Mucosa of descending colon (tissue), 3 donors: ENCODE results near the gene FBLN2. TPM values are rescaled to one million over a fixed set of nuclear protein-coding genes. Genes with fewer than 3 reads are reported as not detected.
"Not testable (repeated sequence)": the region's sequence is repeated elsewhere in the genome, so short reads cannot be mapped to it uniquely, and the experiment has no call there.

Experiments
- ATAC-seq: fragments of 200-7000 bp; cut with Tn5 transposase; one replicate; pipeline ENCODE4 v1.9.1; 2020; ENCODE audit warnings: mild to moderate bottlenecking, moderate library complexity
- DNase-seq, 3 donors: peaks; one replicate each; pipeline ENCODE4 v3.0.0-alpha.2; 2020
- H3K36me3 ChIP-seq: fragments of 200-600 bp; one replicate; pipeline ENCODE4 v1.8.0; 2021; ENCODE audit warnings: low read depth, mild to moderate bottlenecking
- H3K4me1 ChIP-seq: fragments of 200-600 bp; one replicate; pipeline ENCODE4 v1.8.0; 2021; ENCODE audit warnings: low read depth, mild to moderate bottlenecking
- H3K4me3 ChIP-seq: fragments of 200-600 bp; one replicate; pipeline ENCODE4 v1.8.0; 2021; ENCODE audit warnings: mild to moderate bottlenecking
- H3K9me3 ChIP-seq: fragments of 200-600 bp; one replicate; pipeline ENCODE4 v1.8.0; 2021; ENCODE audit warnings: mild to moderate bottlenecking
- CTCF ChIP-seq: fragments of 200-600 bp; IDR thresholded peaks from one replicate; pipeline ENCODE4 v1.8.0; 2022; ENCODE audit warnings: antibody characterized with exemption, mild to moderate bottlenecking
- intact Hi-C, 2 donors: fragments of 100-400 bp; cut with DNase I in 1 of 2; cut with micrococcal nuclease in 1 of 2; formaldehyde crosslinking; loops; one replicate each; pipeline versions ENCODE4 v1.11.0 to v1.11.1; 2022; cut with DNase I, micrococcal nuclease
- long read RNA-seq, 2 donors: library from polyadenylated mRNA; unstranded; transcript quantifications; one replicate each; pipeline ENCODE4 v2.0.0, GENCODE V29; 2019 to 2021
- total RNA-seq, 3 donors: library from RNA; stranded (reverse); fragmentation: NEBNext Ultra II Directional in 2 of 3; extraction: Animal tissue kit (Norgen Biotek cat#: 25700) in 2 of 3; gene quantifications; one replicate each; pipeline versions ENCODE4 v1.2.1 to v1.2.4, GENCODE V29; 2021 to 2023
- donor health status: DM: no; HTN: no; CAD: no; lungs with moderate emphysema.
- donor health status: DM: no; HTN: no; CAD: no.
- donor health status: DM: no; HTN: yes; CAD: no.

Gene FBLN2
- total RNA-seq = 10 to 100 TPM; 10.2 to 48.9 (median 30.5) TPM
- long read RNA-seq, donor 1, full-length matches to known transcripts = 85 of 152 reads
- long read RNA-seq, donor 1, partial matches to known transcripts = 52 of 152 reads
- long read RNA-seq, donor 1, other reads (novel, unspliced or antisense) = 15 of 152 reads
- long read RNA-seq, donor 2, full-length matches to known transcripts = 5 of 8 reads
- long read RNA-seq, donor 2, partial matches to known transcripts = 3 of 8 reads
- long read RNA-seq, donor 2, other reads (novel, unspliced or antisense) = 0 of 8 reads

- Histone ChIP-seq H3K36me3 (no peaks in the 10 kb centered on the region), H3K9me3 (no peaks in the 10 kb centered on the region), H3K4me1 (no peaks in the 10 kb centered on the region), H3K4me3 (no peak within 1 kb of the TSS)
- ATAC-seq (peak; percentile 64), DNase-seq (peak in 2 of 3 donors; percentile 19 to 46)
- no peak for TF ChIP-seq CTCF
- intact Hi-C loops = no loop called here
These were observed at the start of gene FBLN2 for GRCh38 chr3:13548696-13549622. Gene FBLN2, plus strand, starts transcription at chr3:13549125. Its CDS starts 21,231 bp downstream, at chr3:13570356.

- not testable (repeated sequence) for H3K4me1 ChIP-seq, H3K4me3 ChIP-seq, ATAC-seq, H3K36me3 ChIP-seq, H3K9me3 ChIP-seq
- DNase-seq = peak in 1 of 3 donors; percentile 14
- intact Hi-C loops = loop anchor here (5.0 kb wide), 2 partner anchors 148 to 158 kb away; no protein-coding TSS in a partner anchor
These were observed 49.7 kb upstream of the FBLN2 start for GRCh38 chr3:13499246-13499645.

GRCh38 chr3:13500133-13500885, 48.6 kb upstream of the FBLN2 start:
- H3K9me3 ChIP-seq = no peaks in the 10 kb centered on the region
- intact Hi-C loops = no loop called here
- no peak for TF ChIP-seq CTCF
- H3K36me3 ChIP-seq = no peaks in the 10 kb centered on the region
- ATAC-seq = no peak
- H3K4me3 ChIP-seq = no peak overlapping the region
- H3K4me1 ChIP-seq = no peaks in the 10 kb centered on the region
- peak in 2 of 3 donors; percentile 21 to 40 for DNase-seq

GRCh38 chr3:13501056-13501455, 47.9 kb upstream of the FBLN2 start:
- Histone ChIP-seq H3K4me1 (no peaks in the 10 kb centered on the region), H3K4me3 (no peak overlapping the region), H3K36me3 (no peaks in the 10 kb centered on the region), H3K9me3 (no peaks in the 10 kb centered on the region)
- intact Hi-C loops = no loop called here
- ATAC-seq = no peak
- TF ChIP-seq CTCF = no peak
- peak in 1 of 3 donors; percentile 16 for DNase-seq

GRCh38 chr3:13501521-13501920, 47.4 kb upstream of the FBLN2 start:
- ATAC-seq = no peak
- Histone ChIP-seq H3K4me1 (no peaks in the 10 kb centered on the region), H3K9me3 (no peaks in the 10 kb centered on the region), H3K36me3 (no peaks in the 10 kb centered on the region), H3K4me3 (no peak overlapping the region)
- intact Hi-C loops = no loop called here
- TF ChIP-seq CTCF = no peak
- DNase-seq = peak in 1 of 3 donors; percentile 8
